Measurements from ENCODE around the gene LHFPL5.

Gene LHFPL5

GRCh38 chr6:35852994-35853393, 47.8 kb downstream of the LHFPL5 start:
- H3K4me3 ChIP-seq (ENCODE audit: low read depth, low read length) = no peak overlapping the region
- TF ChIP-seq, protein P1, sequence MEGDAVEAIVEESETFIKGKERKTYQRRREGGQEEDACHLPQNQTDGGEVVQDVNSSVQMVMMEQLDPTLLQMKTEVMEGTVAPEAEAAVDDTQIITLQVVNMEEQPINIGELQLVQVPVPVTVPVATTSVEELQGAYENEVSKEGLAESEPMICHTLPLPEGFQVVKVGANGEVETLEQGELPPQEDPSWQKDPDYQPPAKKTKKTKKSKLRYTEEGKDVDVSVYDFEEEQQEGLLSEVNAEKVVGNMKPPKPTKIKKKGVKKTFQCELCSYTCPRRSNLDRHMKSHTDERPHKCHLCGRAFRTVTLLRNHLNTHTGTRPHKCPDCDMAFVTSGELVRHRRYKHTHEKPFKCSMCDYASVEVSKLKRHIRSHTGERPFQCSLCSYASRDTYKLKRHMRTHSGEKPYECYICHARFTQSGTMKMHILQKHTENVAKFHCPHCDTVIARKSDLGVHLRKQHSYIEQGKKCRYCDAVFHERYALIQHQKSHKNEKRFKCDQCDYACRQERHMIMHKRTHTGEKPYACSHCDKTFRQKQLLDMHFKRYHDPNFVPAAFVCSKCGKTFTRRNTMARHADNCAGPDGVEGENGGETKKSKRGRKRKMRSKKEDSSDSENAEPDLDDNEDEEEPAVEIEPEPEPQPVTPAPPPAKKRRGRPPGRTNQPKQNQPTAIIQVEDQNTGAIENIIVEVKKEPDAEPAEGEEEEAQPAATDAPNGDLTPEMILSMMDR (IDR thresholded peaks at IDR 0.05; ENCODE audit: low read depth, low read length) = no peak

DNA sequence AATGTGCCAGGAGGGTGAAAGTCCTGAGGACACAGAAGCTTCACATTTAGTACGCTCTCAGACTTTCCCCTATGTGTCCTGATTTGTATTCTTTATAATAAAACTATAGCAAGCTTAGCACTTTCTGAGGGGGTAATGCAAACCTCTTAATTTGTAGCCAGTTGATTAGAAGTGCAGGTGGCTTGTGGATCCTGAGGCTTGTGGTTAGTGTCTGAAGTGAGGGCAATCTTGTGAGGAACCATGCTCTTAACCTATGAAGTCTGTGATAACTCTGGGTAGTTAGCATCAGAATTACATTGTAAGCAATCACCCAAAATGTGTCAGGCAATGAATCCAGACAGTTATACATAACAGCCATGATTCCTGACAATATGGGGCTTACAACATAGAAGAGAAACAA, 51.1 kb downstream of the LHFPL5 start:
- TF ChIP-seq, protein P1 (IDR thresholded peaks at IDR 0.05; ENCODE audit: low read depth, low read length) = no peak
- H3K4me3 ChIP-seq (ENCODE audit: low read depth, low read length) = no peak overlapping the region

- H3K4me3 ChIP-seq (ENCODE audit: low read depth, low read length) = no peak overlapping the region
- TF ChIP-seq, protein P1 (IDR thresholded peaks at IDR 0.05; ENCODE audit: low read depth, low read length) = no peak
These were observed 52.7 kb downstream of the LHFPL5 start for GRCh38 chr6:35857853-35858252.

DNA sequence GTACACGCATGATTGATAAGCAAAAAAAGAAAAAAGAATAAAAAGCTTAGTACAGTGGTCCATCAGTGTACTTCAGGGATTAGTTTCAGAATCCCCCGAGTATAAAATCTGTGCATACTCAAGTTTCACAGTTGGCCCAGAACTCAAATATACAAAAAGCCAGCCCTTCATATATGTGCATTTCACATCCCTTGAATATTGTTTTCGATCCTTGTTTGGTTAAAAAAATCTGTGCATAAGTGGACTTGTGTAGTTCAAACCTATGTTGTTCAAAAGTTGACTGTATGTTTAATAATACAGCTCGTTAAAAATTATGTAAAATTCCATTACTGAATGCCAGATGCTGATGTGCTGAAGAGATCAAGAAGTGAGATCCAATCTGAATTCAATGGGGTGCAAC, 54.2 kb downstream of the LHFPL5 start:
- TF ChIP-seq, protein P1 (IDR thresholded peaks at IDR 0.05; ENCODE audit: low read depth, low read length) = no peak
- no peak overlapping the region for H3K4me3 ChIP-seq (ENCODE audit: low read depth, low read length)
